Measurements from ENCODE around the gene NRF1.
A peak's percentile ranks its signal among the peaks of the same experiment; 100 is the strongest.
"Not testable (repeated sequence)": the region's sequence is repeated elsewhere in the genome, so short reads cannot be mapped to it uniquely, and the experiment has no call there.

The NRF1 gene

DNA sequence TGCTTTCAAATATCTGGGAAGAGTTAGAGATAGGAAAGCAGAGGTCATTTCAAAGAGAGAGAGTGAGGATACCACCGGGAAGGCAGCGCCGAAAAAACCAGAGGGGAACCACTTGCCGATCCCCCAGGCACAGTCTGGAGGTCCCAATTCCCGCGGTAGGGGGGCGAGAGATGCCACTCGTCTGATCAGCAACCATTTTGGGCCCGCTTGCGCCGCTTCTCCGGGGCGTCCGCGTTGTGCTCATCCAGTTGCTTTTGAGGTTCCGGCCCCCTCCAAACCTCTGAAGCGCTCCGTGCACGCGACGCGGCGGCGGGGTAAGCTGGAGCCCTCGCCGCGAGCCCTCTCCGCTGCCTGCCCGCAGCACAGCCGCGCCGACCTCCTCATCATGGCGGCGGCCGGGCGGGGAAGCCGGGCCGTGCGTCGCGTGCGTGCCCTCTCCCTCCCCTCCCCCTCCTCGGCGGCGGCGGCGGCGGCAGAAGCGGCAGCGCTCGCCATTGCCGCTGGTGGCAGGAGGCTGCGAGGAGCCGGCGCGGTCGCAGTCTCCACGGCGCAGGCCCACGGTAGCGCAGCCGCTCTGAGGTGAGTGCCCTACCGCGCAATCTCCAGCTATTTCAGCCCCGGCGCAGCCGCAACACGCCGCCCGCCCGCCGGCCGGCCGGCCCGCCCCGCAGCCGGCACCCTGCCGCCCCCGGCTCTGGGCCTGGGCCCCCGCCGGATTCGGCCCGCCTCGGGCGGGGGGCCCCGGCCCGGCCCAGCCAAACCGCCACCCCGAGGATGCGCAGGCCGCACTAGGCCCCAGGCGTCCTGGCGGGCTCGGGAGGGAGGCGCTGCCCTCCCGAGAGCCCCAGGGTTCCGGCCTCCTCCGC is at the start of gene NRF1:
NRF1 (plus strand) TSS at position 475 of the 866 bp plus-strand sequence. CDS start 45,632 bp downstream, outside the sequence.
- DNase-seq, result peak; percentile 92

DNA sequence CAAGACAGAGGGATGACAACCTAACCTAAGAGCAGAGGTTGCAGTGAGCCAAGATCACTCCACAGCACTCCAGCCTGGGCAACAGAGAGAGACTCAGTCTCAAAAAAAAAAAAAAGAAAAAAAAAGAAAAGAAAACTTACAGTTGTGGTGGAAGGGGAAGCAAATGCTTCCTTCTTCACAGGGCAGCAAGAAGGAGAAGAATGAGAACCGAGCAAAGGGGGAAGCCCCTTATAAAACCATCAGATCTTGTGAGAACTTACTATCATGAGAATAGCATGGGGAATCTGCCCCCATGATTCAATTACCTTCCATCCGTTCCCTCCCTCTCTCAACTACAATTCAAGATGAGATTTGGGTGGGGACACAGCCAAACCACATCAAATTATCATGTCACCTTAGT is 45.2 kb upstream of the NRF1 start:
- DNase-seq, result not testable (repeated sequence)

DNA sequence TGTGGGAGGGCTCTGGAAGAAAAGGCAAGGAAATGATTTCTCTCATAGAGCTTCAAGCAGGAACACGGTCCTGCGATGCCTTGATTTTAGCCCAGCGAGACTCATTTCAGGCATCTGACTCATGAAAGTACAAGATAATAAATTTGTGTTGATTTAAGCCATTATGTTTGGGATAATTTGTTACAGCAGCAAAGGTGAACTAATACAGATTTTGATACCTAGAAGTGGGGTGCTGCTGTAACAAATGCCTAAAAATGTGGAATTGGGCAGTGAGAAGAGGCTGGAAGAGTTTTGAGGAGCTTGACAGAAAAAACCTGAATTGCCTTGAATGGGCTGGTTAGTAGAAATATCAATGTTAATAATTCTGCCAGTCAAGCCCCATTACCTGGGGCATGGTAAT is 44.1 kb upstream of the NRF1 start:
- DNase-seq, result no peak

DNA sequence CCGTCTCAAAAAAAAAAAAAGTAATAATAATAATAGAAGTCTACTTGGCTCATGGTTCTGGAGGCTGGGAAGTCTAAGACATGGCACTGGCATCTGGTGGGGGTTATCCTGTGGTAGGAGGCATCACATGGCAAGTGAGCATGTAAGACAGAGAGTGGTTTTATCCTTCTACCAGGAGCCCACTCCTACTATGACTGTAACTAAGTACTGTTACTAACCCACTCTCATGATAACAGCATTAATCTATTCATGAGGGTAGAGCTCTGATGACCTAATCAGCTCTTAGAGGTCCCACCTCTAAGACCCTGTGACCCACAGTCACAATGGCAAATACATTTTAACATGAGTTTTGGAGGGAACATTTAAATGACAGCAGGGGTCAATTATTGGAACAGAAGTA is 43.3 kb upstream of the NRF1 start:
- no peak for DNase-seq

DNA sequence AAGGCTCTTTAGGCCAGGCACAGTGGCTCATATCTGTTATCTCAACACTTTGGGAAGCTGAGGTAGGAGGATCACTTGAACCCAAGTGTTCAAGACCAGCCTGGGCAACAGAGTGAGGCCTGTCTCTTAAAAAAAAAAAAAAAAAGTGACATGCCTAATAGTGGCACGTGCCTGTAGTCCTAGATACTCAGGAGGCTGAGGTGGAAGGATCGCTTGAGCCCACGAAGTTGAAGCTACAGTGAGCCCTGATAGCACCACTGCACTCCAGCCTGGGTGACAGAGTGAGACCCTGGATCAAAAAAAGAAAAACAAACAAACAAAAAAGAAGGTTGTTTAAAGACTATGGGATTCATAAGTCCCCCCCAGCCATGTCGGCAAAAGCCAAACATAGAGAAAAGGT is 42.2 kb upstream of the NRF1 start:
- no peak for DNase-seq

DNA sequence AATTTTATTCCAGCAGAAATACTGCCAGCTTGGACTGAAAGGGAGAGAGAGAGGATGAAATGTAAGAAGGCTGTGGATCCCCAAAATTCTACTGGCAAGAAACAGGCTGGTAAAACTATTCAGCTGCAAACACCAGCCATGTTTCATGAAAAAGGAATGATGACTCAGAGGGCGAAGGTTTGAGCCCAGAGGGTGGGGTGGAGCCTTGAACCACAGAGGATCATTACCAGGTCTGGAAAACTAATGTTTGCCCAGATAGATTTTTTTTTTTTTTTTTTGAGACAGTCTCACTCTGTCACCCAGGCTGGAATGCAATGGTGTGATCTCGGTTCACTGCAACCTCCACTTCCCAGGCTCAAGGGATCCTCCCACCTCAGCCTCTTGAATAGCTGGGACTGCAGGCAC is 41.7 kb upstream of the NRF1 start:
- no peak for DNase-seq

DNA sequence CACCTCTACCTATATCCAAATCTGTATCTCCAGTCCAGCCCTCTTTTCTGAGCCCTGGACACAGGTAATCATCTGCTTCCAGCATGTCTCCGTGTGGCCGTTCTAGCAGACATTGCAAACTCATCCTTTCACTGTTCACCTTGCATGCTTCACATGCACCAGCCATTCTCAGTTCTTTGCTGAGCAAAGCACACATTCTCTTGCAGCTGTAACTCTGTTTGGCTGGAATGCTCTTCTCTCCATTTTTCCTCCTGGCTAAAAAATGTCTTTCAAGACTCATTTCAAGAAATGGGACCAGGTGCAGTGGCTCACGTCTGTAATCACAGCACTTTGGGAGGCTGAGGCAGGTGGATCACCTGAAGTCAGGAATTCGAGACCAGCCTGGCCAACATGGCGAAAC is 40.3 kb upstream of the NRF1 start:
- DNase-seq, result no peak

DNA sequence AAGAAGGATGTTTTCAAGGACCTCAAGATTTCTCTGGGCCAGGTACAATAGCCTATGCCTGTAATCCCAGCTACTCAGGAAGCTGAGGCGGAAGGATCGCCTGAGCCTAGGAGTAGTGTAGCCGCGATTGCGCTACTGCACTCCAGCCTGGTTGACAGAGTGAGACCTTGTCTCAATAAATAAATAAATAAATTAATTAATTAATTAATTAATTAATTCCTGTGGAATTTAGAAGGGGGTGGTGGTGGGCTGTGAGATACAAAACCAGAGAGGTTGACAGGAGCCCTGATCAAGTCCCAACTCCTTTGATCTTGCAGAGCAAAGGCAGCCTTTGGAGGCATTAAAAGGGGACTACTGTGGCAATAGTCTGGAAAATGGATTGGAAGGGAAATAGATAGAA is 39.3 kb upstream of the NRF1 start:
- DNase-seq, result no peak

DNA sequence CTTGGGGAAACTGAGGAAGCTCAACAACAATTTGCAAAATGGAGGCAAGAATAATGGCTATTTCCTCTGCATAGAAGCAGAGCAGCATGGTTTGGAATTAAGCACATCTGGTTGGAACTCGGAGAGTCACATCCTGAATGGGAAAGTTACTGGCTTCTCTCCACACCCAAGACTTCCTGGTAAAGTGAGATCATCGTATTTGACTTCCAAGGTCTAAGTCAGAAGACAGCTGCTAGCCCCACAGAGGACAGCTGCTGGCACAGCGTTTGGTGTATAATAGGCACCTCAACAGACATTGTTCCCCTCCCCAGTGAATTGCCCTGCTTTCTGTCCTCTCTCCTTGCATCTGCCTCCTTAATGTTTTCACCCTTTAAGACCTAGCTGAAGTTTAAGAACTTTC is 37.0 kb upstream of the NRF1 start:
- no peak for DNase-seq

DNA sequence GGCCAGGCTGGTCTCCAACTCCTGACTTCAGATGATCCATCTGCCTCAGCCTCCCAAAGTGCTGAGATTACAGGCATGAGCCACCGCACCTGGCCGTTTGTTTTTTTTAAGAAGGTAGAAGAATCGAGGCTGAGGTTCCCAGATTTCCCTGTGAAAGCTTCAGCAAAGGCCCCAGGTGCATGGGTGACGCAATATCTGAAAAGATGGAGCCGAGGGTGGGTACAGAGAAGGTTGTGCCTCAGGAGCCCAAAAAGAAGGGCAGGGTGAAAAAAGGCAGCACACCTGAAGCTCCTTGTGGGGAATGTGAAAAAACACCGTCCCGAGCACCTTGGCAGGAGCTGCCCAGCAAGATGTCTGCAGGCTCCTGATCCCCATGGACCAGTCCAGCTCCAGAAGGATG is 35.8 kb upstream of the NRF1 start:
- no peak for DNase-seq

DNA sequence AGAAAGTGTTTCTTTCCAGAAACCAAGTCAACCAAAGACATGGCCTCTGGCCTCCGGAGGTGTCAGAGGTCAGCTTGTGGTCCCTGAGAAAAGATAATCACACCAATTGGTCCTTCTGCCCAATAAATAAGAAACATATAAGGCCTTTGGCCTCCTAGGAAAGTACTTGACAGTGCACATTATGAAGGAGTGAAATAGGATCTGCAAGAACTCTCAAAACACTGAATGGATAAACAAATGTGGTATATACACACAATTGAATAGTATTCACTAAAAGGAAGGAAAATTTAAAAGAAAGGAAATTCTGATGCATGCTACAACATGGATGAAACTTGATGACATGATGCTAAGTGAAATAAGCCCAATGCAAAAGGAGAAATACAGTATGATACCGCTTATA is 35.4 kb upstream of the NRF1 start:
- DNase-seq, result no peak

DNA sequence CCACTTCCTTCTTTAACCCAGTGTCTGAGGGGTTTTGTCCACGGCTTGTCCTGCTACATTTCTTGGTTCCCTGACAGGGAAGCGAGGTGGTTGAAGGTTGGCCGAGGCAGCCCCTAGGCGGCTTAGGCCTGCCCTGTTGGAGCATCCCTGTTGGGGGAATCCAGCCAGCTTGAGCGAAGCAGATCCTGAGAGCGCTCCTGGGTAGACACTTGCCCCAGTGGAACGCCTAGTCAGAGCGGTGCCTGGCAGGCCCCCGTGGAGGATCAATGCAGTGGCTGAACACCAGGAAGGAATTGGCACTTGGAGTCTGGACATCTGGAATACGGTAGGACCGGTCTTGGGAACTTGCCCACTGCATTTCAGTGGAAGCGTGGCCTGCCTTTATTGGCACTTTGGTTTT is 32.7 kb upstream of the NRF1 start:
- DNase-seq, result no peak

DNA sequence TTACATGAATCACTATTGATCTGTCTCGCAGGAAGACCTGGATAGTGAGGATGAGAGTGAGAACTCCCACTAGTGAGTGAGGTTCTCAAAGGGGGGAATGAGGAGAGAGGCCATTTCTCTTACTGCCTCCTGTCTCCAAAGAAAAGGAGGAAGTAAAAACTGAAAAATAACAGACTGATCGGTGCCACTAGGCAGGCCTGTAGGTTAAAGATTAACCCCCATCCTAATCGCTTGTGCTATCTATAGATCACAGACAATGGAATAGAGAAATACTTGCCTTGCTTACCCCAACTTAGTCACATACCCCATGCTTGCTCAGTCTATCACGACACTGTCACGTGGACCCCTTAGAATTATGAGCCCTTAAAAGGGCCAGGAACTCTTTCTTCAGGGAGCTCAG is 25.3 kb upstream of the NRF1 start:
- not testable (repeated sequence) for DNase-seq

DNA sequence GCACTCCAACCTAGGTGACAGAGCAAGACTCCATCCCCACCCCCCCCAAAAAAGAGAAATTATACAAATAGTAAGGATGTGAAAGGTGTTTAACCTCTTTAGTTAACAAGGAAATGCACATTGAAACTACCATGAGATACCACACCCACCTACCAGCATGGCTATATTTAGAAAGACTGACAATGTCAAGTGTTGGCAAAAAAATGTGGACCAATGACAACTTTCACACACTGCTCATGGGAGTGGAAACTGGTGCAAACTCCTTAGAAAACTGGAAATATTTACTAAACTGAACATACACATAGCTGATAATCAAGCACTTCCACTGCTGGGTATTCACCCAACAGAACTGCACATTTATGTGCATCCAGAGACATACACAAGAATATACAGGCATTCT is 23.3 kb upstream of the NRF1 start:
- no peak for DNase-seq

DNA sequence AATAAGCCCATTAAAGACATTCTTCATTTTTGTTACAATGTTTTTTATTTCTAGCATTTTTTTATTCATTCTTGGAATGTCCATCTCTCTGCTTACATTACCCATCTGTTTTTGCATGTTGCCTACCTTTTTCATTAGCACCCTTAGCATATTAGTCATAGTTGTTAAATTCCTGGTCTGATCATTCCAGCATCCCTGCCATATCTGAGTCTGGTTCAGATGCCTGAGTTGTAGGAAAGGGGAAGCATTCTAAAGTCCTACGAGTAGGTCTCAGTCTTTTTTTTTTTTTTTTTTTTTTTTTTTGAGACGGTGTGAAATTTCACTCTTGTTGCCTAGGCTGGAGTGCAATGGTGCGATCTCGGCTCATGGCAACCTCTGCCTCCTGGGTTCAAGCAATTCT is 19.7 kb upstream of the NRF1 start:
- DNase-seq, result no peak

DNA sequence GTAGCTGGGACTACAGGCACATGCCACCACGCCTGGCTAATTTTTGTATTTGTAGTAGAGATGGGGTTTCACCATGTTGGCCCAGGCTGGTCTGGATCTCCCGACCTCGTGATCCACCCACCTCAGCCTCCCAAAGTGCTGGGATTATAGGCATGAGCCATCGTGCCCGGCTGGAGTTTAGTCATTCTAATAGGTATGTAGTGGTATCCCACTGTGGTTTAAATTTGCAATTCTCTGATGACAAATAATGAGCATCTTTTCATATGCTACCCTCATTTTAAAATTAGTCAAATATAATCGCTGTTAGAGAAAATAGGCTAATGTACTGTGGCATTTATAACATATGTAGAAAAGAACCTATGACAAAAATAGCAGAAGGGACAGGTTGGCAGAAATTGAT is 15.1 kb upstream of the NRF1 start:
- DNase-seq, result not testable (repeated sequence)

DNA sequence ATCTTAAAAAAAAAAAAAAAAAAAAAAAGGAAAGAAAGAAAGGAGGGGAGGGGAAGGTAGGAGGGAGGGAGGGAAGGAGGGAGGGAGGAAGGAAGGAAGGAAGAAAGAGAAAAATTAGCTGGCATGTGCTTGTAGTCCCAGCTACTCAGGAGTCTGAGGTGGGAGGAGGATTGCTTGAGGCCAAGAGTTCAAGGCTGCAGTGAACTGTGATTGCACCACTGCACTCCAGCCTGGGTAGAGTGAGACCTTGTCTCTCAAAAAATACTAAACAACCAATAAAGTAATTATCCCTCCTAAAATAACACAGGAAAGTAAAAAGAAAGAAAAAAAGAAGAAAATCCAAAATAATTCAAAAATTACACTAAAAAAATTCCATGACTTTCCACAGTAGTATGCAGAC is 13.8 kb upstream of the NRF1 start:
- no peak for DNase-seq

DNA sequence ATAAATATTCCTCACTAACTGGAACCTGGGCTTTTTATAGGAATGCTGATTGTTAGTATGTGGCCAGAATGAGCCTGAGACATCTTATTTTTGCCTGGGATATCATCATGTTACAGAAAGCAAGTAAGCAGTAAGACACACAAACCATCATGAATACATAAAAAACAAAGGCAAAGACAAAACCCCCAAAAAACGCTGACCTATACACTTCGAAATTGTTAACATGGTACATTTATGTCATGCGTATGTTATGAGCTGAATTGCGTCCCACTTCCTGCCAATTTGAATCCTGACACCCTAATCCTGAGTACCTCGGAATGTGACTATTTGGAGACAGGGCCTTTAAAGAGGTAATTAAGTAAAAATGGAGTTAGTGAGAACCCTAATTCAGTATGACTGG is 12.3 kb upstream of the NRF1 start:
- DNase-seq, result no peak

DNA sequence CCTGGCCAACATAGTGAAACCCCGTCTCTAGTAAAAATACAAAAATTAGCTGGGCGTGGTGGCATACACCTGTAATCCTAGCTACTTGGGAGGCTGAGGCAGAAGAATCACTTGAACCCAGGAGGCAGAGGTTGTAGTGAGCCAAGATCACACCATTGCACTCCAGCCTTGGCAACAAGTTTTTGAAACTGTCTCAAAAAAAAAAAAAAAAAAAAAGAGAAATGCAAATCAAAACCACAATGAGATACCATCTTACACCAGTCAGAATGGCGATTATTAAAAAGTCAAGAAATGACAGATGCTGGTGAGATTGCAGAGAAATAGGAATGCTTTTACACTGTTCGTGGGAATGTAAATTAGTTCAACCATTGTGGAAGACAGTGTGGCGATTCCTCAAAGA is 7.9 kb upstream of the NRF1 start:
- not testable (repeated sequence) for DNase-seq

DNA sequence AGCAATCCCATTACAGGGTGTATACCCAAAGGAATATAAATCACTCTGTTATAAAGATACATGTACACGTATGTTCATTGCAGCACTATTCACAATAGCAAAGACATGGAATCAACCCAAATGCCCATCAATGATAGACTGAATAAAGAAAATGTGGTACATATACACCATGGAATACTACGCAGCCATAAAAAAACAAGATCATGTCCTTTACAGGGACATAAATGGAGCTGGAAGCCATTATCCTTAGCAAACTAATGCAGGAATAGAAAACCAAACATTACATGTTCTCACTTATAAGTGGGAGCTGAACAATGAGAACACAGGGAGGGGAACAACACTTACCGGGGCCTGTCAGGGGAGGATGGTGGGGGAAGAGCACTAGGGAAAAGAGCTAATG is 7.5 kb upstream of the NRF1 start:
- not testable (repeated sequence) for DNase-seq

DNA sequence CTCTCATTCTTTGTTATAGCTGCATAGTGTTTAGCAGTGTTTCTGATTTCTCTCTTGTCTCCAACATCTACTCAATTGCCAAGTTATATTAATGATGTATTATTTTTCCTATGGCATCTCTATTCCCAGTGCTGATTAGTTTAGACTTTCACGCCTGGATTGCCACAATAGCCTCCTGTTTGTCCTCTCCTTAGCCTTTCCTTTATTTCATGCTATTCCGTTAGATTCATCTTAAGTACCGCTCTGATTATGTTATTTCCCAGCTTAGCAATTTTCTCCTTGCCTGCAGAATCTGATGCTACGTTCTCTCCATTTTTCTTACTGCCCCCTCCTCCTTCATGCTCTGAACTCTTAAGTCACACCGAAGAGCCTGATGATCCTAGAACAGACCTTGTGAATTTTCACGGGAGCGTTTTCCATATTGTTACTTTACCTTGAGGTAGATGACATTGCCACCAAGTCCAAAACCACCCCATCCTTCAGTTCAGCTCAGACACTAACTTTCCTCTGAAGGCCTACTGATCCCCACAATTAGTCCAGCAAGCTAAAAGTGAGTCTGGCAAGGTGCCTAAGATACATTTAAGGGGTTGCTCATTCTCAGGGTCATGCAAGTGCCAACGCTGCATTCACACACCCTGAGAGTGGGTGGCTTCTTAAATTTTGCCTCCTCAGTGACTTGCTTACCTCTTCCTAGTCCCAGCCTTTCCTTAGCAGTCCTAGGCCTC is 6.6 kb upstream of the NRF1 start:
- no peak for DNase-seq

DNA sequence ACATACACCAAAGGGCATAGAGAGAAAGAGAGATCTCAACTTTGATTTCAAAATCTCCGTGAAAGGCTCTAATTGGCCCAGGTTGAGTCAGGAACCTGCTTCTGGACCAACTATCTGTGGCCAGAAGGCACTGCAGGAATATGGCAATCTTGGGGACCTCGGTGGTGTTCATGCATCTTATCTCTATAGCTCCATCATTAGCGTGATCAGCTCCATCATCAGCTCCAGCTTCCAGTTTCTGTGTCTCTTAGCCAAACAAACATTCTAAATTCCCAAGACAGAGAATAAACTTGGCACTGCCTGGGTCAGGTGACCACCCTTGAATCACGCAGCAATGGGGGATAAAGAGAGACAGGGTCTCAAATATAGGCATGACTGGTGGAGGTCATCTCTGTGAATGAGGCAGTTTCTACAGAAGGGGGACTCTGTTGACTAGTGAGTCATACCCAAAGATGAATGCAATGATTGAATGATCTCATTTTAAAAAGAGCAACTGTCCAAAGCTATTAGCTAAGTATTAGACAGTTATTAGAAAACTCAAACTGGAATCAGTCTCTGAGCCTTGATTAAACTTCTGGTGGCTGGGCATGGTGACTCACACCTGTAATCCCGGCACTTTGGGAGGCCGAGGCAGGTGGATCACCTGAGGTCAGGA is 5.4 kb upstream of the NRF1 start:
- no peak for DNase-seq

DNA sequence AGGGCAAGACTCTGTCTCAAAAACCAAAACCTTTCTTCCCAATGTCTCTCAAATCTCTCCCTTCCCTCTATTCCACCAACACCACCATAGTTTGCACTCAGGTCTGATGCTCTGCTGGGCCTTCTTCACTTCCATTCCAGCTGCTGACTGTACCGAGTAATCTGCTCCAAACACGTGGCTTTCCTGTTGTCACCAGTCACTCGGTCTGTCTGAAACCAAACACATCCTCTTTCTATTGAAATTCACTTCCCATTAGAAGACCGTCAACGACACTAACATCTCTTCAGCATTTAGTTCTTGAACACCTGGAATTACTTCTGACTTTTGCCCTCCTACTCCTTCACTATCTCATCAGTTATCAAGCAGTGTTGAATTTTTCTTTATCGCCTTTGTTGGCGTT is 4.7 kb upstream of the NRF1 start:
- peak in 1 of 2 donors; percentile 46 for DNase-seq
